PC-3 (cell line): ENCODE measurements around the gene PRKCE.

Experiments
- EZH2 ChIP-seq: fragments of 300-600 bp; sonication (generic); IDR thresholded peaks from one replicate; pipeline ENCODE4 v1.6.1; 2017; ENCODE audit warnings: antibody characterized with exemption, mild to moderate bottlenecking, low read length; ENCODE audit not compliant: unreplicated experiment
- EZH2phosphoT487 ChIP-seq: fragments of 300-600 bp; sonication (generic); IDR thresholded peaks from 2 replicates; pipeline ENCODE4 v1.6.1; 2018; ENCODE audit warnings: mild to moderate bottlenecking, antibody characterized with exemption, low read length, borderline replicate concordance
- TF ChIP-seq, protein P1 (sequence below): fragments of 300-600 bp; sonication (generic); conservative IDR thresholded peaks from 2 replicates; pipeline ENCODE4 v1.5.1; 2017; ENCODE audit warnings: antibody characterized with exemption, low read depth, mild to moderate bottlenecking, low read length

DNA sequence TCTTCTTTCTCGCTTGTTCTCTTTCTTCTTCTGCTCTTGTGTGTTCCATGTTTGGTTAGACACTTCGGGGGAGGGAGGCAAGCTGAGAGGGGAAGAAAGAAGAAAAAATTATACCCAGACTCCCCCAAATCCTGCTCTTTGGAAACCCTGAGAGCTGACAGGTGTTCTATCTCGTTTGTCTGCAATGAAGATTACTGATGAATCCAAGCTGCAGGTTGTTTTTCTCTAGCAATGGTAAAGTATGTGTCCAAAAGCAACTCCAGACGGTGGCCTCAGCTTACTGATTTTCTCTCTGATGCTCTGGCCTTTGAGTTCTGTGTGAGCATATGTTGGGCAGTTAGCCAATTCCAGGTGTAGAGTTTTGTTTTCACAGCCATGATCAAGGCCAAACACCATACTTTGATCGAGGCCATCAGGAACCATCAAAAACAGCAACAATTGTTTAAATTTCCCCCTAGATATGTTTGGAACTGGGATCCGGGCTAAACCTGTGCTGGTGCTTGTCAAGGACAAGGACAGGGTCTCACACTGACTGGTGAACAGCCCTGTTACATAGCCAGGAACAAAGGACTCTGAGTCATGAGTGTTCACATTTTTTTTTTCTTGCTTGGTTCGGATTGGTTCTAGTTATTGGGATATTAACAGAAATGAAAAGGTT lies 142.0 kb downstream of the PRKCE start:
- TF ChIP-seq, protein P1, sequence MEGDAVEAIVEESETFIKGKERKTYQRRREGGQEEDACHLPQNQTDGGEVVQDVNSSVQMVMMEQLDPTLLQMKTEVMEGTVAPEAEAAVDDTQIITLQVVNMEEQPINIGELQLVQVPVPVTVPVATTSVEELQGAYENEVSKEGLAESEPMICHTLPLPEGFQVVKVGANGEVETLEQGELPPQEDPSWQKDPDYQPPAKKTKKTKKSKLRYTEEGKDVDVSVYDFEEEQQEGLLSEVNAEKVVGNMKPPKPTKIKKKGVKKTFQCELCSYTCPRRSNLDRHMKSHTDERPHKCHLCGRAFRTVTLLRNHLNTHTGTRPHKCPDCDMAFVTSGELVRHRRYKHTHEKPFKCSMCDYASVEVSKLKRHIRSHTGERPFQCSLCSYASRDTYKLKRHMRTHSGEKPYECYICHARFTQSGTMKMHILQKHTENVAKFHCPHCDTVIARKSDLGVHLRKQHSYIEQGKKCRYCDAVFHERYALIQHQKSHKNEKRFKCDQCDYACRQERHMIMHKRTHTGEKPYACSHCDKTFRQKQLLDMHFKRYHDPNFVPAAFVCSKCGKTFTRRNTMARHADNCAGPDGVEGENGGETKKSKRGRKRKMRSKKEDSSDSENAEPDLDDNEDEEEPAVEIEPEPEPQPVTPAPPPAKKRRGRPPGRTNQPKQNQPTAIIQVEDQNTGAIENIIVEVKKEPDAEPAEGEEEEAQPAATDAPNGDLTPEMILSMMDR = no peak
- TF ChIP-seq EZH2 (no peak), EZH2phosphoT487 (no peak)
